HG03565 (cell line): ENCODE data around the gene RBMS3.
"Not testable (repeated sequence)": the region's sequence is repeated elsewhere in the genome, so short reads cannot be mapped to it uniquely, and the experiment has no call there.

Experiments used
- ATAC-seq: cut with Tn5 transposase; IDR thresholded peaks from one replicate; pipeline ENCODE4 v1.9.1; 2021; ENCODE audit warnings: mild to moderate bottlenecking, moderate library complexity; ENCODE audit not compliant: unreplicated experiment

The RBMS3 gene

GRCh38 chr3:29649815-29650547 lies 369.1 kb downstream of the RBMS3 start:
- peak; percentile 77 for ATAC-seq

GRCh38 chr3:29653680-29654079 lies 372.8 kb downstream of the RBMS3 start:
- ATAC-seq: no peak

- no peak for ATAC-seq
Observed at GRCh38 chr3:29655015-29655747, 374.3 kb downstream of the RBMS3 start.

GRCh38 chr3:29665688-29666087 lies 384.8 kb downstream of the RBMS3 start:
- no peak for ATAC-seq

- ATAC-seq: no peak
Observed at GRCh38 chr3:29668233-29668632, 387.4 kb downstream of the RBMS3 start.

- no peak for ATAC-seq
Observed at GRCh38 chr3:29668728-29669127, 387.9 kb downstream of the RBMS3 start.

- ATAC-seq: not testable (repeated sequence)
Observed at GRCh38 chr3:29670476-29670875, 389.6 kb downstream of the RBMS3 start.

- ATAC-seq: no peak
Observed at GRCh38 chr3:29677421-29677820, 396.6 kb downstream of the RBMS3 start.

- no peak for ATAC-seq
Observed at GRCh38 chr3:29679944-29680343, 399.1 kb downstream of the RBMS3 start.

- ATAC-seq: peak; percentile 40
Observed at GRCh38 chr3:29683018-29683993, 402.4 kb downstream of the RBMS3 start.

GRCh38 chr3:29686889-29687592 lies 406.2 kb downstream of the RBMS3 start:
- peak; percentile 97 for ATAC-seq

- ATAC-seq: no peak
Observed at GRCh38 chr3:29690686-29691353, 409.9 kb downstream of the RBMS3 start.

GRCh38 chr3:29693863-29694262 lies 413.0 kb downstream of the RBMS3 start:
- no peak for ATAC-seq

GRCh38 chr3:29694331-29694730 lies 413.5 kb downstream of the RBMS3 start:
- no peak for ATAC-seq

- ATAC-seq: no peak
Observed at GRCh38 chr3:29694783-29695182, 413.9 kb downstream of the RBMS3 start.

GRCh38 chr3:29695201-29695600 lies 414.3 kb downstream of the RBMS3 start:
- no peak for ATAC-seq

GRCh38 chr3:29695643-29696198 lies 414.9 kb downstream of the RBMS3 start:
- no peak for ATAC-seq

- no peak for ATAC-seq
Observed at GRCh38 chr3:29696311-29696710, 415.4 kb downstream of the RBMS3 start.

GRCh38 chr3:29697989-29698388 lies 417.1 kb downstream of the RBMS3 start:
- no peak for ATAC-seq

- no peak for ATAC-seq
Observed at GRCh38 chr3:29700256-29700655, 419.4 kb downstream of the RBMS3 start.
